ENCODE data around the gene SLF2. TPM values are rescaled to one million over a fixed set of nuclear protein-coding genes. Genes with fewer than 3 reads are reported as not detected.

The SLF2 gene
- total and polyA plus RNA-seq, 2 of the 13 experiments (the other 11 are each of a cell fraction or from before 2014, with no cell fraction given), result 12.2 to 48.1 TPM

DNA sequence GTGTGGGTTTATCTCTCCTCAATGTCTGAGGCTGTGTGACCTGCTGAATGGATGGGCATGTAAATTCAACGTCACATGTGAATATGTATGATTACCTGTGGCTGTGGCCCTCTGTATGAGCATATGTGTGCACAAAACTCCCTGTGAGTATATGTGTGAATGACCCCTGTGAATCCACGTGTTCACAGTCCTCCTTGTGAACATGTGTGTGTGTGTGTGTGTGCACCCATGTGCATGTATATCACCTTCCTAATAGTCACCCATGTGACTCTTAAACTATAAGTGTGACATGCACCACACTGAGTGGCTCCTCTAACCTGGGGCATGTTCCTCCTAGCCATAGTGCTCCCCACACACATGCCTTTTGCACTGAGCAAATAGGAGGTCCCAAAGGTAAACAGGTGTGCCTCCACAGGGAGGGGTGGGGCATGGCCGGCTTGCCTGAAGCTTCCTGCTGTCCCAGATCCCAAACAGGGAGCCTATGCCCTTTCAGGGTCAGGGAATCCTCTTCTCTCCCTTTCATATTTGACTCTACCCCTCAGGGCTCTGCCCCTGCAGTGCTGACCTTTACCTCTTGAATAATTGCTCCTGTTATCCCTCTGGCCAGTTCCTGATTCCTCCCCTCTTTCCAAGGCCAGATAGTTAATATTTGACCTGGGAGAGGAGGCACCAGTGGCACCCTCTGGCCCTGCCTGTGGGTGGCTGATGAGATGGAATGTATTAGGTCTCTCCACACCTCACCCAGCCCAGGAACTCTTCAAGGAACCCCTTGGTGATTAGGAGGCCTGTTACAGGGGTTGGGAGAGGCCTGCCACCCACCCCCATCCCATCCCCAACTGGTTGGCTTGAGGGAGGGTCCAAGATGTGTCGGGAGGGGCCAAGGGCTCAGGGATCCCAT is 58.4 kb downstream of the SLF2 start (continued):
- TF ChIP-seq NAIF1 (CRISPR knock-in tag; IDR thresholded peaks at IDR 0.05; ENCODE audit: borderline replicate concordance), result peak; percentile 67; the same call in 1 of the 2 replicates
- TF ChIP-seq, protein P1, sequence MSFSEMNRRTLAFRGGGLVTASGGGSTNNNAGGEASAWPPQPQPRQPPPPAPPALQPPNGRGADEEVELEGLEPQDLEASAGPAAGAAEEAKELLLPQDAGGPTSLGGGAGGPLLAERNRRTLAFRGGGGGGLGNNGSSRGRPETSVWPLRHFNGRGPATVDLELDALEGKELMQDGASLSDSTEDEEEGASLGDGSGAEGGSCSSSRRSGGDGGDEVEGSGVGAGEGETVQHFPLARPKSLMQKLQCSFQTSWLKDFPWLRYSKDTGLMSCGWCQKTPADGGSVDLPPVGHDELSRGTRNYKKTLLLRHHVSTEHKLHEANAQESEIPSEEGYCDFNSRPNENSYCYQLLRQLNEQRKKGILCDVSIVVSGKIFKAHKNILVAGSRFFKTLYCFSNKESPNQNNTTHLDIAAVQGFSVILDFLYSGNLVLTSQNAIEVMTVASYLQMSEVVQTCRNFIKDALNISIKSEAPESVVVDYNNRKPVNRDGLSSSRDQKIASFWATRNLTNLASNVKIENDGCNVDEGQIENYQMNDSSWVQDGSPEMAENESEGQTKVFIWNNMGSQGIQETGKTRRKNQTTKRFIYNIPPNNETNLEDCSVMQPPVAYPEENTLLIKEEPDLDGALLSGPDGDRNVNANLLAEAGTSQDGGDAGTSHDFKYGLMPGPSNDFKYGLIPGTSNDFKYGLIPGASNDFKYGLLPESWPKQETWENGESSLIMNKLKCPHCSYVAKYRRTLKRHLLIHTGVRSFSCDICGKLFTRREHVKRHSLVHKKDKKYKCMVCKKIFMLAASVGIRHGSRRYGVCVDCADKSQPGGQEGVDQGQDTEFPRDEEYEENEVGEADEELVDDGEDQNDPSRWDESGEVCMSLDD (CRISPR knock-in tag; IDR thresholded peaks at IDR 0.05; ENCODE audit: borderline replicate concordance), result peak; percentile 81; the same call in 1 of the 2 replicates
- no peak for TF ChIP-seq TCF7L2 (IDR thresholded peaks at IDR 0.05; ENCODE audit: low read depth, low read length)
- 0 out of 2 replicates have a peak, but pooled peaks have one; percentile 52 for TF ChIP-seq ZBTB1 (CRISPR knock-in tag; IDR thresholded peaks at IDR 0.05; ENCODE audit: borderline replicate concordance)
- peak; percentile 80 for TF ChIP-seq THAP11 (CRISPR knock-in tag; IDR thresholded peaks at IDR 0.05)
- TF ChIP-seq ZNF317 (CRISPR knock-in tag; IDR thresholded peaks at IDR 0.05), result peak; percentile 71; the same call in 1 of the 2 replicates
- TF ChIP-seq, protein P2, sequence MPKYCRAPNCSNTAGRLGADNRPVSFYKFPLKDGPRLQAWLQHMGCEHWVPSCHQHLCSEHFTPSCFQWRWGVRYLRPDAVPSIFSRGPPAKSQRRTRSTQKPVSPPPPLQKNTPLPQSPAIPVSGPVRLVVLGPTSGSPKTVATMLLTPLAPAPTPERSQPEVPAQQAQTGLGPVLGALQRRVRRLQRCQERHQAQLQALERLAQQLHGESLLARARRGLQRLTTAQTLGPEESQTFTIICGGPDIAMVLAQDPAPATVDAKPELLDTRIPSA (CRISPR knock-in tag; IDR thresholded peaks at IDR 0.05; ENCODE audit: borderline replicate concordance), result no peak
- peak; percentile 93 for TF ChIP-seq HDAC1 (CRISPR knock-in tag; IDR thresholded peaks at IDR 0.05)
- TF ChIP-seq ZBTB38 (CRISPR knock-in tag; IDR thresholded peaks at IDR 0.05), result no peak
- no peak for TF ChIP-seq PTBP1 (IDR thresholded peaks at IDR 0.05; ENCODE audit: low read depth, low read length, poor library complexity, severe bottlenecking)
- TF ChIP-seq GFI1 (CRISPR knock-in tag; IDR thresholded peaks at IDR 0.05; ENCODE audit: borderline replicate concordance), result peak; percentile 75
- peak; percentile 84 for TF ChIP-seq DMAP1 (CRISPR knock-in tag; IDR thresholded peaks at IDR 0.05)
- no peak for TF ChIP-seq ATF5 (CRISPR knock-in tag; IDR thresholded peaks at IDR 0.05; ENCODE audit: low read depth)
- TF ChIP-seq PAX8 (CRISPR knock-in tag; IDR thresholded peaks at IDR 0.05; ENCODE audit: borderline replicate concordance), result no peak
- no peak for TF ChIP-seq HCFC1 (IDR thresholded peaks at IDR 0.05; ENCODE audit: low read depth, low read length)
- peak; percentile 96 for TF ChIP-seq FOXO1 (CRISPR knock-in tag; IDR thresholded peaks at IDR 0.05)
- TF ChIP-seq ZNF343 (CRISPR knock-in tag; IDR thresholded peaks at IDR 0.05), result no peak
- TF ChIP-seq TBX2 (CRISPR knock-in tag; IDR thresholded peaks at IDR 0.05; ENCODE audit: borderline replicate concordance), result peak; percentile 89
- TF ChIP-seq ATF3 (CRISPR knock-in tag; IDR thresholded peaks at IDR 0.05), result peak; percentile 45; the same call in 1 of the 2 replicates
- TF ChIP-seq, protein P3, sequence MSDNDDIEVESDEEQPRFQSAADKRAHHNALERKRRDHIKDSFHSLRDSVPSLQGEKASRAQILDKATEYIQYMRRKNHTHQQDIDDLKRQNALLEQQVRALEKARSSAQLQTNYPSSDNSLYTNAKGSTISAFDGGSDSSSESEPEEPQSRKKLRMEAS (IDR thresholded peaks at IDR 0.05), result no peak
- TF ChIP-seq, protein P4, sequence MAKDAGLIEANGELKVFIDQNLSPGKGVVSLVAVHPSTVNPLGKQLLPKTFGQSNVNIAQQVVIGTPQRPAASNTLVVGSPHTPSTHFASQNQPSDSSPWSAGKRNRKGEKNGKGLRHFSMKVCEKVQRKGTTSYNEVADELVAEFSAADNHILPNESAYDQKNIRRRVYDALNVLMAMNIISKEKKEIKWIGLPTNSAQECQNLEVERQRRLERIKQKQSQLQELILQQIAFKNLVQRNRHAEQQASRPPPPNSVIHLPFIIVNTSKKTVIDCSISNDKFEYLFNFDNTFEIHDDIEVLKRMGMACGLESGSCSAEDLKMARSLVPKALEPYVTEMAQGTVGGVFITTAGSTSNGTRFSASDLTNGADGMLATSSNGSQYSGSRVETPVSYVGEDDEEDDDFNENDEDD (CRISPR knock-in tag; IDR thresholded peaks at IDR 0.05; ENCODE audit: borderline replicate concordance), result peak; percentile 48; the same call in 1 of the 2 replicates
- peak; percentile 96 for TF ChIP-seq MED1 (CRISPR knock-in tag; IDR thresholded peaks at IDR 0.05)
- TF ChIP-seq ZNF570 (CRISPR knock-in tag; IDR thresholded peaks at IDR 0.05; ENCODE audit: borderline replicate concordance), result no peak
- TF ChIP-seq SP2 (CRISPR knock-in tag; IDR thresholded peaks at IDR 0.05), result no peak

Measured in HepG2 (cell line).